H9 (cell line): ENCODE data around the gene ZNF175. TPM values are rescaled to one million over a fixed set of nuclear protein-coding genes. Genes with fewer than 3 reads are reported as not detected.

ENCODE experiments used
- DNase-seq: peaks from one replicate; pipeline ENCODE4 v3.0.0-alpha.2; 2017
- H2AFZ ChIP-seq: one replicate; pipeline ENCODE4 v1.6.1; 2013; ENCODE audit warnings: mild to moderate bottlenecking, low read length, control low read depth, moderate library complexity
- H2AK5ac ChIP-seq: 2 replicates; pipeline ENCODE4 v1.6.1; 2013; ENCODE audit warnings: low read length, control low read depth, mixed read lengths; ENCODE audit not compliant: insufficient read length
- H2BK120ac ChIP-seq: one replicate; pipeline ENCODE4 v1.6.1; 2013; ENCODE audit warnings: low read depth, mild to moderate bottlenecking, low read length, control low read depth, inconsistent platforms; ENCODE audit not compliant: poor library complexity, severe bottlenecking
- H2BK12ac ChIP-seq: 2 replicates; pipeline ENCODE4 v1.6.1; 2013; ENCODE audit warnings: low read length, control low read depth, mixed read lengths, low read depth; ENCODE audit not compliant: insufficient read length
- H2BK15ac ChIP-seq: 2 replicates; pipeline ENCODE4 v1.6.1; 2013; ENCODE audit warnings: low read depth, low read length, control low read depth
- H2BK20ac ChIP-seq: one replicate; pipeline ENCODE4 v1.6.1; 2013; ENCODE audit warnings: low read depth, mild to moderate bottlenecking, low read length, control low read depth, inconsistent platforms; ENCODE audit not compliant: poor library complexity, severe bottlenecking
- H2BK5ac ChIP-seq: 2 replicates; pipeline ENCODE4 v1.6.1; 2013; ENCODE audit warnings: low read length, control low read depth, mixed read lengths; ENCODE audit not compliant: insufficient read length
- H3K14ac ChIP-seq: 2 replicates; pipeline ENCODE4 v1.6.1; 2013; ENCODE audit warnings: low read length, control low read depth; ENCODE audit not compliant: insufficient read depth
- H3K18ac ChIP-seq: 2 replicates; pipeline ENCODE4 v1.6.1; 2013; ENCODE audit warnings: low read depth, mild to moderate bottlenecking, mixed read lengths, low read length, control low read depth; ENCODE audit not compliant: insufficient read length
- H3K23ac ChIP-seq: 2 replicates; pipeline ENCODE4 v1.6.1; 2013; ENCODE audit warnings: low read length, control low read depth, mixed read lengths, low read depth; ENCODE audit not compliant: insufficient read length
- H3K23me2 ChIP-seq: 2 replicates; pipeline ENCODE4 v1.6.1; 2013; ENCODE audit warnings: low read depth, mild to moderate bottlenecking, mixed read lengths, low read length, control low read depth; ENCODE audit not compliant: insufficient read length, poor library complexity, severe bottlenecking
- H3K27ac ChIP-seq: 2 replicates; pipeline ENCODE4 v1.5.1; 2013; ENCODE audit warnings: low read length, control low read depth, mixed read lengths, low read depth; ENCODE audit not compliant: insufficient read length
- H3K27me3 ChIP-seq: 2 replicates; pipeline ENCODE4 v1.6.1; 2013; ENCODE audit warnings: low read length, control low read depth, inconsistent platforms; ENCODE audit not compliant: insufficient read depth
- H3K4ac ChIP-seq: 2 replicates; pipeline ENCODE4 v1.6.1; 2013; ENCODE audit warnings: low read depth, mild to moderate bottlenecking, control low read depth, inconsistent platforms, low read length, moderate library complexity
- H3K4me1 ChIP-seq: 2 replicates; pipeline ENCODE4 v1.6.1; 2013; ENCODE audit warnings: low read length, control low read depth, inconsistent platforms; ENCODE audit not compliant: insufficient read depth
- H3K4me2 ChIP-seq: 2 replicates; pipeline ENCODE4 v1.6.1; 2013; ENCODE audit warnings: low read length, control low read depth, mixed read lengths; ENCODE audit not compliant: insufficient read length, insufficient read depth
- H3K56ac ChIP-seq: 2 replicates; pipeline ENCODE4 v1.6.1; 2013; ENCODE audit warnings: low read depth, mild to moderate bottlenecking, mixed read lengths, low read length, control low read depth; ENCODE audit not compliant: insufficient read length
- H3K79me1 ChIP-seq: 2 replicates; pipeline ENCODE4 v1.6.1; 2013; ENCODE audit warnings: low read depth, mild to moderate bottlenecking, moderate library complexity, low read length, control low read depth, inconsistent platforms; ENCODE audit not compliant: insufficient read depth, poor library complexity, severe bottlenecking
- H3K79me2 ChIP-seq: 2 replicates; pipeline ENCODE4 v1.6.1; 2013; ENCODE audit warnings: low read length, control low read depth, inconsistent platforms; ENCODE audit not compliant: insufficient read depth
- H3K9ac ChIP-seq: 2 replicates; pipeline ENCODE4 v1.6.1; 2013; ENCODE audit warnings: low read length, control low read depth, mixed read lengths; ENCODE audit not compliant: insufficient read length; ENCODE audit errors: extremely low read depth
- H3K9me3 ChIP-seq: one replicate; pipeline ENCODE4 v1.6.1; 2013; ENCODE audit warnings: low read depth, low read length, inconsistent platforms; ENCODE audit not compliant: control insufficient read depth
- H3T11ph ChIP-seq: one replicate; pipeline ENCODE4 v1.6.1; 2013; ENCODE audit warnings: mild to moderate bottlenecking, low read length, control low read depth, inconsistent platforms
- H4K20me1 ChIP-seq: one replicate; pipeline ENCODE4 v1.6.1; 2013; ENCODE audit not compliant: control insufficient read depth, insufficient read length, insufficient read depth
- H4K5ac ChIP-seq: 2 replicates; pipeline ENCODE4 v1.6.1; 2013; ENCODE audit warnings: low read depth, mild to moderate bottlenecking, mixed read lengths, low read length, control low read depth; ENCODE audit not compliant: insufficient read length
- H4K8ac ChIP-seq: replicated peaks from 2 replicates; pipeline ENCODE4 v1.6.1; 2013; ENCODE audit warnings: low read length, control low read depth, mixed read lengths, low read depth; ENCODE audit not compliant: insufficient read length
- H4K91ac ChIP-seq: 2 replicates; pipeline ENCODE4 v1.6.1; 2013; ENCODE audit warnings: low read depth, mild to moderate bottlenecking, moderate library complexity, mixed read lengths, low read length, control low read depth; ENCODE audit not compliant: insufficient read length
- H3K27ac Mint-ChIP-seq, 3 experiments: 2 replicates in 2 of 3; 3 replicates in 1 of 3; pipeline ENCODE4 v1.8.0; 2020 to 2021; ENCODE audit warnings: mixed read lengths in 3 of 3, mild to moderate bottlenecking in 1 of 3, moderate library complexity in 1 of 3
- H3K27me3 Mint-ChIP-seq: 2 replicates; pipeline ENCODE4 v1.8.0; 2021; ENCODE audit warnings: low read depth, mild to moderate bottlenecking, moderate library complexity, mixed read lengths
- H3K36me3 Mint-ChIP-seq, 3 experiments: 2 replicates in 2 of 3; 3 replicates in 1 of 3; pipeline ENCODE4 v1.8.0; 2020 to 2021; ENCODE audit warnings: low read depth in 3 of 3, mixed read lengths in 3 of 3; ENCODE audit not compliant: insufficient read depth in 1 of 3
- H3K4me1 Mint-ChIP-seq, 2 experiments: 2 replicates each; pipeline ENCODE4 v1.8.0; 2020; ENCODE audit warnings: mixed read lengths in 2 of 2
- H3K4me3 Mint-ChIP-seq, 2 experiments: 2 replicates in 1 of 2; 3 replicates in 1 of 2; pipeline ENCODE4 v1.8.0; 2020 to 2021; ENCODE audit warnings: mild to moderate bottlenecking in 2 of 2, mixed read lengths in 2 of 2, moderate library complexity in 1 of 2
- H3K9me3 Mint-ChIP-seq, 2 experiments: 2 replicates in 1 of 2; 3 replicates in 1 of 2; pipeline ENCODE4 v1.8.0; 2020; ENCODE audit warnings: mild to moderate bottlenecking in 2 of 2, mixed read lengths in 2 of 2, moderate library complexity in 1 of 2
- CTCF ChIP-seq: fragments of 200-600 bp; sonication (generic); conservative IDR thresholded peaks from 3 replicates; pipeline ENCODE4 v1.8.0; 2021; ENCODE audit warnings: antibody characterized with exemption, mild to moderate bottlenecking
- WGBS: extraction: QIAGEN DNeasy Blood & Tissue Kit; methylation state at CpG from one replicate; pipeline ENCODE4 v1.1.7; 2013; ENCODE audit warnings: missing lambda C conversion rate, low lambda C conversion rate, mixed read lengths; ENCODE audit not compliant: insufficient read length; ENCODE audit errors: extremely low coverage; 5-methylcytosine and 5-hydroxymethylcytosine counted together
- total RNA-seq: library from RNA; stranded (reverse); gene quantifications from 2 replicates; pipeline ENCODE4 v1.2.1, GENCODE V29; 2021

ZNF175 gene
- total RNA-seq, 1 experiment from 2014 or later: 10.7 TPM

GRCh38 chr19:51587264-51588191 lies 16.4 kb downstream of the ZNF175 start:
- no peak overlapping the region for H3K9ac ChIP-seq
- no peaks in the 10 kb centered on the region for H4K20me1 ChIP-seq
- peaks cover 49 to 67% (median 56%) of the 10 kb centered on the region in 3 experiments for H3K36me3 Mint-ChIP-seq
- no peak overlapping the region for H2BK120ac ChIP-seq
- H4K5ac ChIP-seq: no peak overlapping the region
- no peak overlapping the region for H3K18ac ChIP-seq
- TF ChIP-seq CTCF: no peak
- no peak overlapping the region for H3T11ph ChIP-seq
- H4K8ac ChIP-seq: no peak overlapping the region
- no peak overlapping the region for H3K4me3 Mint-ChIP-seq
- H3K27me3 Mint-ChIP-seq: no peaks in the 10 kb centered on the region; the same call in 1 of the 2 replicates
- H2BK5ac ChIP-seq: no peak overlapping the region
- H3K14ac ChIP-seq: no peak overlapping the region
- H2BK20ac ChIP-seq: no peak overlapping the region
- no peaks in the 10 kb centered on the region for H3K79me1 ChIP-seq
- H3K27me3 ChIP-seq: no peaks in the 10 kb centered on the region
- no peak overlapping the region for H2BK15ac ChIP-seq
- no peaks in the 10 kb centered on the region for H3K4me1 Mint-ChIP-seq
- no peaks in the 10 kb centered on the region for H3K79me2 ChIP-seq
- no peaks in the 10 kb centered on the region for H3K23me2 ChIP-seq
- no peak overlapping the region for H2AK5ac ChIP-seq
- no peak overlapping the region for H4K91ac ChIP-seq
- H3K9me3 ChIP-seq: peaks cover 18% of the 10 kb centered on the region
- DNase-seq: no peak
- H3K27ac Mint-ChIP-seq: no peak overlapping the region
- WGBS: no CpG with 5 or more reads among the region's 9 CpGs
- no peak overlapping the region for H3K56ac ChIP-seq
- no peak overlapping the region for H3K4me2 ChIP-seq
- no peak overlapping the region for H3K4ac ChIP-seq
- H3K27ac ChIP-seq: no peak overlapping the region
- H2AFZ ChIP-seq: no peak overlapping the region
- H3K4me1 ChIP-seq: no peaks in the 10 kb centered on the region
- H3K9me3 Mint-ChIP-seq: peaks cover 31 to 46% of the 10 kb centered on the region in 2 experiments
- no peak overlapping the region for H3K23ac ChIP-seq
- no peak overlapping the region for H2BK12ac ChIP-seq
